GM21528 (cell line): Measurements from ENCODE around the gene ZNF439.
"Not testable (repeated sequence)": the region's sequence is repeated elsewhere in the genome, so short reads cannot be mapped to it uniquely, and the experiment has no call there.

ENCODE experiments used
- ATAC-seq: cut with Tn5 transposase; IDR thresholded peaks from one replicate; pipeline ENCODE4 v1.9.1; 2021; ENCODE audit warnings: mild to moderate bottlenecking, moderate library complexity; ENCODE audit not compliant: unreplicated experiment, low FRiP score

The ZNF439 gene

DNA sequence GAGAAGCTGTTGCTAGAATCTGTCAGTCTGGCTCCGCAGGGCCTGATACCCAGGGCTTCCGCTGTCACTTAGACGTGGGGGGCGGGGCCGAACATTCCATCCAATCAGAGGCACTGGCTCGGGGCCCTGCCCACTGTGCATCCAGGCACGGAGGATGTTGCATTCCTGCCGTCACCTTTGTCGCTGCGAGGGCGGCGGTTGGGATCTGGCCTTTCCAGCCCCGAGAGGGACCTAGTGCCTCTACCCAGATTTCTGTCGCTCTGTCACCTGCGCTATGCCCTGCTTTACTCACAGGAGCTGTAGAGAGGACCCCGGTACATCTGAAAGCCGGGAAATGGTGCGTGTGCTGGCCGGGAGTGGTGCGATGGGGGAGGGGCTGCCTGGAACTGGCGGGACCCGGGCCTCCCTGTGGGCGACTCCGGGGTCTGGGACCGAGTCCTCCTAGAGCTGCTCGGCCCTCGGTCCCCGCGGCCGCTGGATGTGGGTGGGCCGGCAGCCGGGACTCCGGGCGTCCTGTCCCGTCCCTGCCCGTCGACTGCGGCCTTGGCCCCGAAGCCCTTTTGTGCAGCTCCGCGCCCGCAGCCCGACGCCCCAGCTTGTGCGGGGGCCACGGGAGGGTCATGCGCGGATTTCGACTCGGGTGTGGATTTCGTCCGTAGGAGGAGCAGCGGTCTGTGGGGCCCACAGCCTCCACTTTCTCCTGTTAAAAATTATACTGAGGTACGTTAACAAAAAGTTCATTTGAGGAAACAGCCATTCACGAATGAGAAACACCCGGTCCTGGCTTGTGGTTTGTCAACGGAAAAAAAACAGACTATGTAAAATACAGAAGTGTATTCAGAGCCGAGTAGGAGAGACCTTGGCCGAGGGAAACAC is at the start of gene ZNF439:
TSS of gene ZNF439 (plus strand) at position 133 of the 876 bp plus-strand sequence. CDS start at position 275, 142 bp downstream.
- peak; percentile 79 for ATAC-seq

DNA sequence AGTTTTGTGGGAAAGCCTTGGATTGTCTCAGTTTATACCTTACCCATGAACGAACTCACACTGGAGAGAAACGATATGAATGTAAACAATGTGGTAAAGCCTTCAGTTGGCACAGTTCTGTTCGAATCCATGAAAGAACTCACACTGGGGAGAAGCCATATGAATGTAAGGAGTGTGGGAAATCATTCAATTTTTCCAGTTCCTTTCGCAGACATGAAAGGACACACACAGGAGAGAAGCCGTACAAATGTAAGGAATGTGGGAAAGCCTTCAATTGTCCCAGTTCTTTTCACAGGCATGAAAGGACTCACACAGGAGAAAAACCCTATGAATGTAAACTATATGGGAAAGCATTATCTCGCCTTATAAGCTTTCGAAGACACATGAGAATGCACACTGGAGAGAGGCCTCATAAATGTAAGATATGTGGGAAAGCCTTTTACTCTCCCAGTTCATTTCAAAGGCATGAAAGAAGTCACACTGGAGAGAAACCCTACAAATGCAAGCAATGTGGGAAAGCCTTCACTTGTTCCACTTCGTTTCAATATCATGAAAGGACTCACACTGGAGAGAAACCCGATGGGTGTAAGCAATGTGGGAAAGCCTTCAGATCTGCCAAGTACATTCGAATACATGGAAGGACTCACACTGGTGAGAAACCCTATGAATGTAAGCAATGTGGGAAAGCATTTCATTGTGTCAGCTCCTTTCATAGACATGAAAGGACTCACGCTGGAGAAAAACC is 42.0 kb upstream of the ZNF439 start:
- no peak for ATAC-seq

DNA sequence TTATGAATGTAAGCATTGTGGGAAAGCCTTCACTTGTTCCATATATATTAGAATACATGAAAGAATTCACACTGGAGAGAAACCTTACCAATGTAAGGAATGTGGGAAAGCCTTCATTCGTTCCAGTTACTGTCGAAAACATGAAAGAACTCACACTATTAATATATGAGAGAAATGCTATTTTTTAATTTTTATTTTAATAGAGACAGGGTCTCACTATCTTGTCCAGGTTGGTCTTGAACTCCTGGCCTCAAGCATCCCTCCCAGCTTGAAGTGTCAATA is 41.5 kb upstream of the ZNF439 start:
- no peak for ATAC-seq

DNA sequence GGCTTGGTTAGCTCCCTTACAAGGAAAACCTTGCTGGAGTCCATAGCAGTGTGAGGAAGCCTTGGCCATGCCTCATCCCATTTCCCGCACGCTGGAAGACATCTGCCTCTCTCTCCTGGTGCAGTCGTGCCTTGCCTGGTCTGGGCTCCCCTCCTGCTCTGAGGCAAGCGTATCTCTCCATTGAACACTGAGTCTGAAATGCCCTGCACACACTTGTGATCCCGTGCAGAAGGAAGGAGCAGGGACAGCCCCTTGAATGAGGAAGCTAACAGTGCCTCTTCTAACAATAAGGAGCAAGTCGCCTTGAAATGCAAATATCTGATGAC is 34.9 kb upstream of the ZNF439 start:
- peak; percentile 48 for ATAC-seq

DNA sequence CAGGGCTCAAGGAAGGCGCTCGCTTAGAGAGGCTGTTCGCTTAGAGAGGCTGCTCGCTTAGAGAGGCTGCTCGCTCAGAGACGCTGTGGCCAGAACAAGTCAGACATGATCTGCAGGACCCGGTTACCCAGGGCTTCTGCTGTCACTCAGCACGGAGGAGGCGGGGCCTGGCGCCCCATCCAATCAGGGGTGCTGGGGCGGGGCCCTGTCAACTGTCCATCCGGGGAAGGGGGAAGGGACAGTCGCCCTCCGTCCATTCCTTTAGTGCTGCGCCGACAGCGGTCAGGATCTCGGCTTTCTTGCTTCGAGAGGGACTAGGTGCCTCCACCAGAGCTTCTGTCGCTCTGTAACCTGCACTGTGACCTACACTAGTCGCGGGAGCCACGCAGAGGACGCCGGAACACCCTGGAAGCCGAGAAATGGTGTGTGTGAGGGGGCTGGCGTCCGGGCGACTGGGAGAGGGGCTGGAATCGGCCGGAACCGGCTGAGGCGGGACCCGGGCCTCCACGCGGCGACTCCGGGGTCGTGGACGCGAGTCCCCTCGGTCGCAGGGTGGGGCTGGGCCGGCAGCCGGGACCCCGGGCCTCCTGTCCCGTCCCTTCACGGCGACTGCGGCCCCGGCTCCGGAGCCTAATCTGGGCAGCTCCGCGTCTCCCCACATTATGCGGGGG is 34.4 kb upstream of the ZNF439 start, which contains the start of gene ZNF440:
TSS of gene ZNF440 (plus strand) at position 245 of the 671 bp plus-strand sequence. CDS start at position 420, 175 bp downstream.
- peak; percentile 87 for ATAC-seq

DNA sequence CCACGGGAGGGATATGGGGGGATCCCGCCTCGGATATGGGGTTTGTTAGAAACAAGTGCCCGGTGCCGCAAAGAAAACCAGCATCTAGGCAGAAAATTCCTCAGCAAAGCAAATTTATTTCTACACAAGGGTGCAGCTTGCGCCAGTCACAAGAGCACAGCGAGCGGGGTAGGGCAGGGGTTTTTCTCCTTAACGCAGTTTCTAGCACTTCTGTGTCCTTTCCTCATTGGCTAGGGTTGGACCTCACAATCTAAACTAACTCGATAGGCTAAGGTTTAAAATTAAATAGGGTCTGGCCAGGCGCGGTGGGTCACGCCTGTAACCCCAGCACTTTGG is 33.9 kb upstream of the ZNF439 start:
- no peak for ATAC-seq

DNA sequence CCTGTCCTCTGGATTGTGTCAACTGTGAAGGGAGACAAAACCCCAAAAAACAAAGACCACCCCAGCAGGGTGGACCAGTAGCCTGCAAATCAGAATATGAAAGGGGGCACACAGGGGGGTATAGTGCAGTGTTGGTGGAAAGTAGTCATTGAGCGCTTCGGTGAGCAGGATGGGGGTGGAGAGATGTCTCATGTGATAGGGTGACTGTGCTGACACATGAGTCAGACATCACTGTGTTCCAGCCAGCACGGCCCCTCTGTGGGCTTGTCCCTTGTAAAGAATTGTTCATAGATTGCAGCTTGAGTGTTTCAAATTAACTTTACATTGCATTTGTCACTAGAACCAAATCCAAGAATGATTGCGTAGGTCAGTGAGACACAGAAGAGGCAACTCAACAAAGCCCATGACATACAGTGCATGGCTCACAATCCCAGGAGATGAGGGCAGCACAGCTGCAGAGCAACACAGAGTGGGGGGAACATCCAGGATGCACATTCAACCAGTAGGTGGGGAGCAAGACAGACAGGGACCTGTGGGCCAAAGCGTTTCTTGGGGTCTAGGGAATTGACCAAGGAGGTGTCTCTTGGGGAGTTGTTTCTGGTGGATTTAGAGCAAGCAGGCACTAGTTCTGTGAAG is 26.9 kb upstream of the ZNF439 start:
- no peak for ATAC-seq

DNA sequence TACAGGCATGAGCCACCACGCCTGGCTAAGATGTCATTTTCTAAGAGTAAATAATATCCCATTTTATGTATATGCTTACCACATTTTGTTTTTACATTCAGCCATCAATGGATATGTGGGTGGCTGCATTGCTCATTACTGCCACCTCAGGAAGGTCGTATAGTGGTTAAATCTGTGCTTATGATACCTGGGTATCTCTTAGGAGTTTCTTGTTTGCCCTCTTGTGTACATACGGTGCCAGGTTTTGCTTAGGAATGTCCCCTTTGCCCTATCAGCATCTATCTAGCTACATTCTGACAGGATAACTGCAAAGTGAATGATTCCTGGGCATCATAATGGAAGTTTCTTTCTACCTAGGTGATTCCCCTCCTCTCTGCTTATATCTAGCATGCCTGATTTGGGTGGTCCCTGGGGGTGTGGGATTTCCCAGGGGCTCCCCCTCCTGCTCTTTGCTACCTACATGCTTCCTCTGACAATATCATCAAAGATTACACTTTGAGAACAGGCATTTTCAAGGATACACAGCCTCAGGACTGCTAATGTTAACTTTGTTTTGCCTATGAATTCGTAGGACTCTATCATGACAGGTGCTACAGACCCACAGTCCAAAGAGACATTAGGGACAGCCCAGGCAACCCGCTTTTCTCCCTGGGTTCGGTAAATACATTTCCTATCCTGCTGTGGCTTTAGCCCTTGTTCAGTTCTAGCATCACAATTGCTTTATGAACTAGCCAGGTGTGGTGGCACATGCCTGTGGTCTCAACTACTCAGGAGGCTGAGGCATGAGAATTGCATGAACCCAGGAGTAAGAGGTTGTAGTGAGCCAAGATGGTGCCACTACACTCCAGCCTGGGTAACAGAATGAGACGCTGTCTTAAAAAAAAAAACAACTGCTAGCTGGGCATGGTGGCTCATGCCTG is 19.3 kb upstream of the ZNF439 start:
- not testable (repeated sequence) for ATAC-seq

DNA sequence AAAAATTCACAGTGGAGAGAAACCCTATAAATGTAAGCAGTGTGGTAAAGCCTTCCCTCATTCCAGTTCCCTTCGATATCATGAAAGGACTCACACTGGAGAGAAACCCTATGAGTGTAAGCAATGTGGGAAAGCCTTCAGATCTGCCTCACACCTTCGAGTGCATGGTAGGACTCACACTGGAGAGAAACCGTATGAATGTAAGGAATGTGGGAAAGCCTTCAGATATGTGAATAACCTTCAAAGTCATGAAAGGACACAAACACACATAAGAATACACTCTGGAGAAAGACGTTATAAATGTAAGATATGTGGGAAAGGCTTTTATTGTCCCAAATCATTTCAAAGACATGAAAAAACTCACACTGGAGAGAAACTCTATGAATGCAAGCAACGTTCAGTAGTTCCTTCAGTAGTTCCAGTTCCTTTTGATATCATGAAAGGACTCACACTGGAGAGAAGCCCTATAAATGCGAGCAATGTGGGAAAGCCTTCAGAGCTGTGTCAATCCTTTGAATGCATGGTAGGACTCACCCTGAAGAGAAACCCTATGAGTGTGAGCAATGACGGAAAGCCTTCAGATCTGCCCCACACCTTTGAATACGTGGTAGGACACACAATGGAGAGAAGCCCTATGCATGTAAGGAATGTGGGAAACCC is 16.1 kb upstream of the ZNF439 start:
- no peak for ATAC-seq

DNA sequence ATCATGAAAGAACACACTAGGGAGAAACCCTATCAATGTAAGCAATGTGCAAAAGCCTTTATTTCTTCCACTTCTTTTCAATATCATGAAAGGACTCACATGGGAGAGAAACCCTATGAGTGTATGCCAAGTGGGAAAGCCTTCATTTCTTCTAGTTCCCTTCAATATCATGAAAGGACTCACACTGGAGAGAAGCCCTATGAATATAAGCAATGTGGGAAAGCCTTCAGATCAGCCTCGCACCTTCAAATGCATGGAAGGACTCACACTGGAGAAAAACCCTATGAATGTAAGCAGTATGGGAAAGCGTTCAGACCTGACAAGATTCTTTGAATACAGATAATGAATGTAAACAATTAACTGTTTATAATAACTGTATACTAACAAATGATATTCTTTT is 15.0 kb upstream of the ZNF439 start:
- ATAC-seq = no peak

DNA sequence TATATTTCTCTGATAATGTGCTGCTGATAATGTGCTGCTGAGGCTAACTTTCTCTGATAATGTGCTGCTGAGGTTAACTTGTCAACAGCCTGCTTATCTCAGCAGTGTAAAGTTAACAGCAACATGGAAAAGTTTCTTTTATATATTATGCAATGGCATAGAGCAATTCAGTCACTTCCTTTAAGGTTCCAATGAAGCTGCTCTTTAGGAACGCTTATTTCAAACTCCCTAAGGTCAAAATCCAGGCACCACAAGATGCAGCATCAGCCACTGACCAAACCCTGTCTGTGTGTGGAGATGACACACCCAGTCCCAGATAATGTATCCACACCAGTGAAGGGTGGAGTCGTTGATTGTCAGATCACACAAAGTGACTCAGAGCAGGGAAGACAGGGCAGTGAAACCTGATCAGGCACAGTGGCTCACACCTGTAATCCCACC is 12.9 kb upstream of the ZNF439 start:
- ATAC-seq = not testable (repeated sequence)

DNA sequence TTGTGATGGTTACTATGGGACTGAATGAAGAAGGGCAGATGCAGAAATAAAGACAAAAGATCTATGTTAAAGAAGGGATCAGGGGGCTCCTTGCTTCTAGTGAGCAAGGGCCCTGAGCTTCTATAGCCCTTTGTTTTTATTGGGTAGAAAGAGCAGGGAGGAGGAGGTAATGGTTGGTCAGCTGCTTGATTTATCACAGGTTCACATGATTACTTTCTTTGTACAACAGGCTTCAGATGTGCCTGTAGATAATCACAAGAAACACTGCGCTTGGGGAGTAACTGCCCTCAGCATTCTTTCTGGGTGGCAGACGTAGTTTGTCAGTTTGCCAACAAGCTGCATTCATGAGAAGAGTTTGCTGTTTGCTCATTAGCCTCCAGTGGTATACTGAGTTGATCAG is 4.8 kb upstream of the ZNF439 start:
- no peak for ATAC-seq

DNA sequence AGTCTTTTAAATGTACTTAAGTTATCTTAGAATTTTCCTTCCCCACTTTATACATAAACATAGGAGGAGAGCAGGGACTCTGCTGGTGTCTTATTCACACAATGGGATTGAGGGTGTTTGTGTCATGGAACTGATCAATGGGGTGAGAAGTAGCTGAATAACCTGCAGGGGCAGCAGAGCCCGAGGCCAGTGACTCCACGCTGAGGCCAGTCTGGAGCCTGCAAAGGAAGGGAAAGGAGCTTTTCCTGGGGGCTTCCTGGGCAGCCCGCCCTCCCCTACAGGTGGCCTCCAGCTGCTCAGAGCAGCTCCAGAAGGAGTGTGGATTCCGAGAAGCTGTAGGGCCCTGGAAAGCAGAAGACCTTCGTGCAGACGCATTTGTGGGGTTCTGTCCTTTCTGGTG is 911 bp upstream of the ZNF439 start:
- not testable (repeated sequence) for ATAC-seq

DNA sequence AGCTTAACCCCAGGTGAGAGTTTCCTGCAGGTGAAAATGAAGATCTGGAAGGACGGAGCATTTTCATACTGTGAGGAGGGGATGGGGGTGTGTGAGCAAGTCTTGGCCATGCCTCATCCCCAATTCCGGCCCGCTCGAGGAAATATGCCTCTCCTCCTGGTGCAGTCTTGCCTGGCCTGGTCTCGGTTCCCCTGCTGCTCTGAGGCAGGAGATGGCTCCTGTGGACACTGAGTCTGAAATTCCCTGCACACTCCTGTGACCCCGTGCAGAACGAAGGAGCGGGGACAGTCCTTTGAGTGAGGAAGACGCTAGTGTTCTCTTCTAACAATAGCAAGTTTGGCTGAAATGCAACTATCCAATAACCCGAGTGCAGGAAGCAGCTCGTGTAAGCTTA is 329 bp upstream of the ZNF439 start:
- no peak for ATAC-seq

DNA sequence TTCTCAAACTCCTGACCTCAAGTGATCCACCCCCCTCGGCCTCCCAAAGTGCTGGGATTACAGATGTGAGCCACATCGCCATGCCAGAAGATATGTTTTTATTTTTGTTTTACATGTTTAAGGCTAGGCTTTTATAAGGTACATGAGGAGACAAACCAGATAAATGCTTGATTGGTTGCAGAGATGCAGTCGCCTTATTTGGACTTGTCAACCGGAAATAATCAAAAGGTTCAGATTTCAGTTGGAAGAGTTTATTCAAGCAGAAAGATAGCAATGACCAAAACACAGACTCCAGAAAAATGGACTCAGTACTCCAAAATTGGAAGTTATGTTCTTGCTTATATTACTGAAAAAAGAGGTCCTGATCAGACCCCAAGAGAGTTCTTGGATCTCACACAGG is 1.8 kb downstream of the ZNF439 start:
- not testable (repeated sequence) for ATAC-seq

DNA sequence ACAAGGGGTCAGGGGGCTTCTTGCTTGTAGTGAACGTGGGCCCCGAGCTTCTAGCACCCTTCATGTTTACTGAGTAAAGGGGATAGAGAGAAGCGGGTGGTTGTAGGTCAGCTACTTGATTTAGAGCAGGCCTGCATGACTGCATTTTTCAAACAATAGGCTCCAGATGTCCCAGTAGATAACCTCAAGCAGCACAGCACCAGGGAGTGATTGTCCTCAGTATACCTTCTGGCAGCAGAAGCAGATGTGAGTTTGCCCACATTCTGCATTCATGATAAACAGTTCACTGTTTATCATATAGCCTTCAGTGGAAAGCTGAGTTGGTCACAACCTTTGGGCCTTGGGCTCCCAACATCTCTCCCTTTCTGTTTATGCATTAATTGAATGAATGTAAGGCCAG is 4.8 kb downstream of the ZNF439 start:
- no peak for ATAC-seq

DNA sequence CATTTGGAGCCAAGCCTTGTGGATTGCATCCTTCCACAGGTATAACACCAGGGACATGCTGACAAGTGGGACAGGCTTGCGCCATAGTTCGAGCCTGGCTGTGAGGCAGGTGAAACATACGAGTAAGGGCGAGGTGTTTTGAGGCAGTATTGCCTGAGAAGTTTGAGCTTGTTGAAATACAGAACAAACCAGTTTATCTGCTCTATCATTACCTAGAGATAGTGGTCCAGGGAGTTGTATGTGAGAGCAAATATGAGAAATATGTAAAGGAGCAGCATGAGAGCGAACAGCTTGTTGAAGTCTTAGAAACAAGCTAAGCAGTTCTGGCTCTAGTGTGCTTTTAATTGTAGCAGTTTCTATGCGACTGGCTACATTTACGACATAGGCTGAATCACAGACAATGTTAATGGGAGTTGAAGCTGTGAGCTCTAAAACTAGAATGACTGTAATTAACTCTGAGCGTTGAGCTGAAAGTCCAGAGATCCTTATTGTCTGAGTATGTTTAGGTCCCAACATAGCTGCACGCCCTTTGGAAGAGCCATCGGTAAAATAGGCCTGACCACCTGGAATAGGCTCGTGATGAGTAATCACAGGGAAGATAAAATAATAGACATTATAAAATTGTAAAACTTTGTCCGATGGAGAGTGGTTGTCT is 8.2 kb downstream of the ZNF439 start:
- ATAC-seq = no peak

DNA sequence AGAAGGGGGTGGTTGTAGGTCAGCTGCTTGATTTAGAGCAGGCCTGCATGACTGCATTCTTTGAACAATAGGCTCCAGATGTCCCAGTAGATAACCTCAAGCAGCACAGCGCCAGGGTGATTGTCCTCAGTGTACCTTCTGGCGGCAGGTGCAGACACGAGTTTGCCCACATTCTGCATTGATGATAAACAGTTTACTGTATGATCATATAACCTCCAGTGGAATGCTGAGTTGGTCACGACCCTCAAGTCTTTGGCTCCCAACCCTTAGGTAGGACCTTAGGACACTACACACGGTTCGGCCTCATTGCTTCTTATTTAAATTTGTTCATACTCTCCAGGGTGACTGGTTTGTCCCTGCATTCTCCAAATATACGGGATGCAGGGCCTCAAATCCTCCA is 12.2 kb downstream of the ZNF439 start:
- ATAC-seq = no peak

DNA sequence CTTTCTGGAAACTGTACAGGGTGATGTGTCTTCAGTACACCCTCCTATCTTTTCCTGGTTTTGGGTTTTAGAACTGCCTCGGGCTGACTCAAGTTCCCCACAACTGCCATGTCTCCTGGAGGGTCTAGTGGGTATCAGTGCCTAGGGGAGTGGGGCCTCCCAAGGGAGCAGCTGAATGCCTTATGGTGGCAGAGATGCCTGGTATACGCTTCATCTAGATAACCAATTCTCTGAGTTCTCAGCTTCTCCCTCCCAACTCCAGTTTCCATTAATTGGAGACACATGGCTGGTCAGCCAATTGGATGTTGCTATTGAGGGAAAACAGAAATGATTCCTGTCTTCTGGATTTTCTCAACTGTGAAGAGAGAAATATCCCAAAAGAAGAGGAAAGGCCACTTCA is 12.8 kb downstream of the ZNF439 start:
- ATAC-seq = no peak
